ENCODE results near the gene MICAL3.

MICAL3 gene

DNA sequence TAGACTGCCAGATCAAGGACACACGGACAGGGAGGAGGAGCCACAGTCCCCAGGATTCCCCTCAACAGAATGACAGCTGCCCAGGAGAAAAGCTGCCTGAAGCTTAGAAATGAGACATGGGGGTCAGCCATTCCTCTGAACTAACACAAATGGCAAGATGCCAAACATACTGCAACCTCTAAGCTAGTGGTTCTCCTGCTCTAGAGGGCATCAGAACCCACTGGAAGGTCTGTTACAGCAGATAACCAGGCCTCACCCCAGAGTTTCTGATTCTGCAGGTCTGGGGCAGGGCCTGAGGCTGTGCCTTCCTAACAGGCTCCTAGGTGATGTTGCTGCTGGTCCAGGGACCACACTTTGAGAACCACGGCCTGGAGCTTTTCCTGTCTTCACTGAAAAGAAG is 221.5 kb downstream of the MICAL3 start:
- no peaks in the 10 kb centered on the region for H3K36me3 ChIP-seq (ENCODE audit: control insufficient read depth, insufficient read depth, low read length)

DNA sequence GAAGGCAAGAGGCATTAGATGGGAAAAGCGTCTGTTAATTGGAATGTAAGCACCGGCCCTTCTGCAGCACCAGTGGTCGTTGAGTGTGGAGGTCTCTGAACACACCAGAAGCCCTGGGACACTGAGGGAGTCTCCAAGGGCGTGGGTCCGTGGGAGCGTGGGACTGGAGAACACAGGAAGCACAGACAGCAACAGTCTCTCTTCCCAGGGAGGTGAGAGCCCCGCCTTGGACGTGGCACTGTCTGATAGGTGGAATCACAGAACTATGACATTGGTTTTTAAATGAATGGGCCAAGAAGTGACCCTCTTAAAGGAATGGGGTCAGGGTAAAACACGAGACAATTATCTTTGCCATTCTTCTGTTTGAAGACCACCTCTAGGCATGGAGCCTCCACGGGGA is 221.9 kb downstream of the MICAL3 start:
- Histone ChIP-seq H3K36me3 (ENCODE audit: control insufficient read depth, insufficient read depth, low read length) (no peaks in the 10 kb centered on the region), H3K9ac (ENCODE audit: low read depth, low read length) (no peak overlapping the region), H3K27me3 (ENCODE audit: control insufficient read depth, insufficient read depth, low read length) (no peaks in the 10 kb centered on the region), H3K4me1 (ENCODE audit: control insufficient read depth, insufficient read depth, low read length) (no peaks in the 10 kb centered on the region), H3K4me3 (ENCODE audit: low read depth, low read length) (no peak overlapping the region), H3K9me3 (ENCODE audit: control insufficient read depth, insufficient read depth, low read length) (no peaks in the 10 kb centered on the region)

More for the DNA sequence above, 221.5 kb downstream of the MICAL3 start:
- Histone ChIP-seq H3K27me3 (ENCODE audit: control insufficient read depth, insufficient read depth, low read length) (no peaks in the 10 kb centered on the region), H3K4me3 (ENCODE audit: low read depth, low read length) (no peak overlapping the region), H3K4me1 (ENCODE audit: control insufficient read depth, insufficient read depth, low read length) (no peaks in the 10 kb centered on the region), H3K9ac (ENCODE audit: low read depth, low read length) (no peak overlapping the region), H3K9me3 (ENCODE audit: control insufficient read depth, insufficient read depth, low read length) (no peaks in the 10 kb centered on the region)

DNA sequence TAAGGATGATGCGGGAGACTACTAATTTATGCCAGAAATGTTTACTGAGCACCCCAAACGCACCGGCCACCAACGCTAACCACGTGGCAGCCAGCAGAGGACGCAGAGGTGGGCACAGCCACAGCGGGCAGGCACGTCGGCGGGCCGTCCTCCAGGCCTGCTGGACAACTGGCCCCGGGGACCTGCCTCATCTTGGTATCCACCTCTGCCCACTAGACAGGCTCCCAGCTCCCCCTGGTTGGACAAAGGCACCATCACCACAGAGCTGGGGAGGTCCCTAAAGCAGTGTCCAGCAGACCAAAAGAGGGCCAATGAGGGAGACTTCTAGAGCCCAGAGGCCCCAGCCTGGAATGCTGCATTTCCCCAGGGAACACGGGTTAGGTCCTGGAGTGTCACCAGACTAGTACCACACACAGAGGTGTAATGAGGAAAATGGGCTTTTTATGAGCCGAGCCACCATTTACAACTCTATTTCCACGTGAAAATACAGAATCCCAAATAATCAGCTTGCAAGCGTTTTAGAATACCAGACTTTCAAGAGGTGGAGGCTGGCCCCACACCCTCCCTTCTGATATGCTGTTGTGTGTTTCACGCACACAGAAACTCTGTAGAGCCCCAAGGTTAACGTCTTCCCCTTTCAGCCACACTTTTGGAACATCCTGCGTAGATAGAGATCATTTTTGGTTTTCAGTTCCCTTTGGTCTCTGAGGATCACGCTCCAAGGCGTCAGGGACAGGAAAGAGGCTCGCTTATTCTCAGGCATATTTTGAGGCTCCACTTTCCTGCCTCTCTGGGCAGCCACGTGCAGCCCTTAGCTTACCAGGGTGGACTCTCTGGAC is 226.4 kb downstream of the MICAL3 start:
- Histone ChIP-seq H3K4me3 (ENCODE audit: low read depth, low read length) (no peak overlapping the region), H3K9me3 (ENCODE audit: control insufficient read depth, insufficient read depth, low read length) (no peaks in the 10 kb centered on the region), H3K27me3 (ENCODE audit: control insufficient read depth, insufficient read depth, low read length) (no peaks in the 10 kb centered on the region), H3K36me3 (ENCODE audit: control insufficient read depth, insufficient read depth, low read length) (peaks cover 3% of the 10 kb centered on the region), H3K4me1 (ENCODE audit: control insufficient read depth, insufficient read depth, low read length) (no peaks in the 10 kb centered on the region), H3K9ac (ENCODE audit: low read depth, low read length) (no peak overlapping the region)

DNA sequence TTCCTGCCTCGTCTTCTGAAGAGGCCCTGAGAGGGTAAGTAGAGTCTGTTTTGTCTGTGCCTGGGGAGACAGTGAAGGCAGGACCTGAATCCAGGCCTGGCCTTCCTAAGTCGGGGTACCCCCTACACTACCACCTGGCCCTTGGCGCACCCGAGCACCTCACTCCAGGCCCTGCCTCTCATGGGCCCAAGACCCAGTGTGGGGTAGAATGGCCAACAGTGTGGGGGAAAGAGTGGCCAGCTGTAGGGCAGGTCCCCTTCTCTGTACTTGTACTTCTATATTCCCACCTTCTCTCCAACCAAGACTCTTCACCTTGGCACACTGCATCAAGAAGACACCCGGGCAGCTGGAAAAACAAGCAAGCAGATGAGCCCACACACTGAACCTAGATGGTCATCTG is 227.7 kb downstream of the MICAL3 start:
- Histone ChIP-seq H3K36me3 (ENCODE audit: control insufficient read depth, insufficient read depth, low read length) (peaks cover 3% of the 10 kb centered on the region), H3K9me3 (ENCODE audit: control insufficient read depth, insufficient read depth, low read length) (no peaks in the 10 kb centered on the region), H3K9ac (ENCODE audit: low read depth, low read length) (no peak overlapping the region), H3K4me3 (ENCODE audit: low read depth, low read length) (no peak overlapping the region), H3K27me3 (ENCODE audit: control insufficient read depth, insufficient read depth, low read length) (no peaks in the 10 kb centered on the region), H3K4me1 (ENCODE audit: control insufficient read depth, insufficient read depth, low read length) (peaks cover 2% of the 10 kb centered on the region)

DNA sequence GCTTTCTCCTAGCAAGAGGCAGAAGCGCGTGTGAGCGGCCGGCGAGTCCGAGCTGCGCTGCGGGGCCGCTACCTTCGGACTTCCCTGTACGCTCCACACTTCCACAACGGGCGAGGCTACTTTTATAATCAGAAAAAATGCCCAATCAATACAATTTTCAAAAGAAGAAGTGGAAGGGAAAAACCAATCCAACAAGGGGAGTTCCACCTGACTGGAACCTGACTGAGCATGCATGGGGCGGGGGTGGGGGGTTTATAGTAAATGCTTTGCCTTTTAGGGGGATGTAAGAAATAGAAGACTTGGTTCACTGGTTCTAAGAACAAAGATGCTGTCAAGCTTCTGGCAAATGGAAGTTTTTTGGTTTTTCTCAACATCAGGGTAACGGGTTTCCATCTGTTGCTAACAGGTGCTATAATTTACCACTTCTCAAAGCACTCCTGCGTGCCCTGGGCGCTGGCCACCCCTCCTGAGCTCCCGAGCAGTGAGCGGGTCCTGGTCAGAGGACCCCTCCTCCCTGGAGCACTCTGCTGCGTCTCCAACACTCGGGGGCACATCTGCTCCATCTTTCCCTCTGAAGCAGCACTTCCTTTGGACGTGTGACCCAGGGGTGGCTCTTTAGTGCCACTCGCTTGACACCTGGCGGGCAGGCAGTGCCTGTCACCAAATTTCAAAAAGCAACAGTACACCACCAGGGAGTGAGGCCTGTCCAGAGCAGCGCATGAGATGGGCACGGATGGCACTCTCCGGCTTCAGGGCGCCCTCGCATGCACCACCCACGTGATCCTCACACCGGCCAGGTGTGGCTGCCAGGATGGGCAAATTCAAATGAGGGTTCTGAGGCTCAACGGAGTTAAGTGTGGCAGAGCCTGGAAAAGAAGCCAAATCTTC is 228.5 kb downstream of the MICAL3 start:
- H3K9me3 ChIP-seq (ENCODE audit: control insufficient read depth, insufficient read depth, low read length): no peaks in the 10 kb centered on the region
- no peaks in the 10 kb centered on the region for H3K27me3 ChIP-seq (ENCODE audit: control insufficient read depth, insufficient read depth, low read length)
- H3K9ac ChIP-seq (ENCODE audit: low read depth, low read length): no peak overlapping the region
- peaks cover 3% of the 10 kb centered on the region for H3K36me3 ChIP-seq (ENCODE audit: control insufficient read depth, insufficient read depth, low read length)
- H3K4me3 ChIP-seq (ENCODE audit: low read depth, low read length): no peak overlapping the region
- H3K4me1 ChIP-seq (ENCODE audit: control insufficient read depth, insufficient read depth, low read length): peaks cover 2% of the 10 kb centered on the region

DNA sequence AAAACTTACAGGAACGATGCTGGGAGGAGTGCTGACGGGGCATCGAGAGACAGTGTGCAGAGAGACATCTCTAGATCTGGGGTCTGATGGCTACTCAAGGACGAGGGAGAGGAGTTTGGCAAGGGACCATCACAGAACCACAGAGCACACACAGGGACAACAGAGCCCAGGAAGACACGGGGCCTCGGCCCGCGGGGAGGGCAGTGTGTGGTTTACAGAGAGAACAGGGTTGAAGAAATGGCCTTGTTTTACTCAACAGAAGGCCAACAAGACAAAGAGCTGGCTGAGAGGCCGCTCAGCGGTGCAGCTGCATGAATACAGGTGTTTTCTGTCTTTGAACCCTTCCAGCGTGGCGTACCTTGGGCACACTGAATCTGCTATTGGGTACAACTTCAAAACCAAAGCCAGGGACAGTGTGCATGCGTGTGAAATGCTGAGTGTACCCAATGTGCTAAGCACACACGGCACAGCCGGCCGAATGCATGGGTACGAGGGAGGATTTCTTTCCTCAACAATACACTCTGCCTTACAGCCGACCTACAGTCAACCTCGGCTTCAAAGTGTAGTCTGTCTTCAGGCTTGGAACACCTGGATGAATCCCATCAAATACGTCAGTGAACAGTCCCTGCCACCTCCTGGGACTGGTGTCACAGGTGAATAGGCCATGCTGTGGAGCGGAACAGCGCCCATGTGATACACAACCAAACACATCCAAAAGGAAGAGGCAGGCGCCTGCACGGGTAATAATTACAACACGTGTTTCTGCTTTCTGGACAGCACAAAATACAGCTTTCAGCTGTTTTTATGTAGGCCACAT is 229.4 kb downstream of the MICAL3 start:
- Histone ChIP-seq H3K9ac (ENCODE audit: low read depth, low read length) (no peak overlapping the region), H3K27me3 (ENCODE audit: control insufficient read depth, insufficient read depth, low read length) (no peaks in the 10 kb centered on the region), H3K4me1 (ENCODE audit: control insufficient read depth, insufficient read depth, low read length) (peaks cover 2% of the 10 kb centered on the region), H3K36me3 (ENCODE audit: control insufficient read depth, insufficient read depth, low read length) (peaks cover 11% of the 10 kb centered on the region), H3K4me3 (ENCODE audit: low read depth, low read length) (no peak overlapping the region), H3K9me3 (ENCODE audit: control insufficient read depth, insufficient read depth, low read length) (no peaks in the 10 kb centered on the region)

DNA sequence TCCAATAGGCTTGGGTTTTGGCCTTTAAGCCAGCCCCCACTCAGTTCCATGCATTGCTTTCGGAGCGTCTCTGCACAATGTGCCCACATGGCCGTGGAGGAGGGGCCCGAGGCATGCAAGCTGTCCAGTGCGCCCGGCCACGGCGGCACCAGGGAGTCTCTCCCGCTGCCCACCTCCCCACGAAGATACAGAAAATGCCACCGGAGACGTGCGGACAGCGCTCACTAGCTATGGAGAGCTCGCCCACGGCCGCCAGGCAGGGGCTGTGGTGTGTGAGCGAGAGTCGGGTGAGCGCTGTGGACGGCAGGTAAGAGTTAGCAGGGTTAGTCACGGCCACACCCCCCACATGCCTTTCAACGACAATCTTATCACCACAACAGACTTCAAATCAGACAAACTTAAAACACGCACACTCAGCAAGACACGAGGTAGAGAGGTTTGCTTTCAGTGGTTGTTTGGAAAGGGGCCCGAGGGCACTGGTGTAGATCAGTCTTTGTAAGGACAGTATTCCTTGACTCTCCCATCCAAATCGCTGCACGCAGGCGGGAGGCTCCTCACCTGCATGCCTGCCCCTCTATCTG is 231.4 kb downstream of the MICAL3 start:
- H3K9me3 ChIP-seq (ENCODE audit: control insufficient read depth, insufficient read depth, low read length): no peaks in the 10 kb centered on the region
- H3K36me3 ChIP-seq (ENCODE audit: control insufficient read depth, insufficient read depth, low read length): peaks cover 15% of the 10 kb centered on the region
- H3K4me1 ChIP-seq (ENCODE audit: control insufficient read depth, insufficient read depth, low read length): peaks cover 2% of the 10 kb centered on the region
- H3K27me3 ChIP-seq (ENCODE audit: control insufficient read depth, insufficient read depth, low read length): no peaks in the 10 kb centered on the region
- H3K9ac ChIP-seq (ENCODE audit: low read depth, low read length): no peak overlapping the region
- no peak overlapping the region for H3K4me3 ChIP-seq (ENCODE audit: low read depth, low read length)

DNA sequence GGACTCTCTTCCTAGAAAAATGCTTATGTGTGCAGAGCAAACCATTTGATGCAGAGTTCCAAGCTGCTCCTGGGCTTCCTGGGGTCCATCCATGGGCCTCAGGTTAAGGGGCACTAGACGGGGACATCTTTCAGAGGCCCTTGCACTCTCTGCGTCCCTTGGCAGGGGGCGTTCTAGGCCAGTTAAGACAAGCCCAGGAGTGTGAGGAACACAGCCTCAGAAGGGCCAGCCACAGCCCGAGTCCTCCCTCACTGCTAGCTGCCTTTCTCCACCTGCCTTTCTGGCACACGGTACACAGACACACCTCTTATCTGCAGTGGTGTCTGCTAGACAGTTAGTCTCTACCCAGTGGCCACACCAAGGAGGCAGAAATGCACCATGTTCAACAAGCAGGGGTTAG is 232.1 kb downstream of the MICAL3 start:
- H3K9me3 ChIP-seq (ENCODE audit: control insufficient read depth, insufficient read depth, low read length): no peaks in the 10 kb centered on the region
- H3K9ac ChIP-seq (ENCODE audit: low read depth, low read length): no peak overlapping the region
- H3K4me1 ChIP-seq (ENCODE audit: control insufficient read depth, insufficient read depth, low read length): peaks cover 2% of the 10 kb centered on the region
- no peak overlapping the region for H3K4me3 ChIP-seq (ENCODE audit: low read depth, low read length)
- no peaks in the 10 kb centered on the region for H3K27me3 ChIP-seq (ENCODE audit: control insufficient read depth, insufficient read depth, low read length)
- H3K36me3 ChIP-seq (ENCODE audit: control insufficient read depth, insufficient read depth, low read length): peaks cover 15% of the 10 kb centered on the region

DNA sequence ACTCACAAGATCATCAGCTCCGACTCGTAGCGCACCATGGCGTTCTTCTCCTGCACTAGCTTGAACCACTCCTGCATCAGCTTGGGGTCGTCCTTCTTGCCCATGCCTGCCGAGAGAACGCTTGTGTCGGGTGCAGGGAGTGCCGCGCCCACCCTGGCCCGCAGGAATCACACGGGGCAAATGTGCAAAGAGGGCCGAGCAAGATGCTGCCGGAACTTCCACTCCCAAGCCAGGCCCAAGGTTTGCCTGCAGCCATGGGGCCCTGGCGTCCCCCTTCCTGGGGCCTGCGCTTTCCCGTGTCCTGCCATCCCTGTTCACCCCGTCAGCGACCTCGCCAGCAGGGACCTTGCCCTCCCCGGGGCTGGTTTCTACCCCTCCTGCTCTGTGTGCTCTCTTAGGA is 233.2 kb downstream of the MICAL3 start:
- H3K36me3 ChIP-seq (ENCODE audit: control insufficient read depth, insufficient read depth, low read length): peaks cover 15% of the 10 kb centered on the region

DNA sequence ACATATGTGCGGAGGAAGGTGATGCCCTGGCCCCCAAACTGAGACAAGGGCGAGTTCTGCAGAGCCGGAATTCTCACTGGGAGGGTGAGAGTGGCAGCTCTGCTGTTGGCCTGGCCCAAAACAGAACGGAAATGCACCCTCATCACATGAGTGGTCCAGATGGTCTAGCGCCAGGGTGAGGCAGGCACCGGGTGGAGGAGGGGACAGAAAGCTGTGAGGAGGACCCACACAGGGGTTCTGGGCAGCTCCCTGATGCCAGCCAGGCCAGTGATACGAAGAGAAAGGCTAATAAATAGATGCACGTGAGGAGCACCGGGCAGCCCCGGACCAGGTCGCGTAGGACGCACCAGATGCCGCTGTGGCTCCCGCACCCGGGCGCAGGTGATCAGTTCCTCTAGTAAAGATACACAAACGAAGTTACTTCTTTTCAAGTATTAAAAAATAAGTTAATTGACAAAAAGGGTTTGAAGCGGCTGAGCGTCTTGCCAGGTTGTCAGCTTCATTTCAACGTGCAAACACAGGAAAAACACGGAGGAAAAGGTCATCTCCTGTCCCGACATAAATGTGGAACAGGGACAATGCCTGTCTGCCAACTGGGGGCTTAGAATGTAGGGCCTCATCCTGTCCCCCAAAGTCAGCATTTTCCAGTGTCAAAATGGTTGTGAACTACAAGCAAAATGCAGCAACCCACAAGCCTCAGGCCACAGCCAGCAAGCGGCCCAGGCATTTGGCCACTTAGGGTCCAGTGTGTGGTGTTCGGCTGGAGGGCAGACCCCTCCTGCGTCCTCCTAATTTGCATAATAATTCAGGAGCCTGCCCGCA is 234.8 kb downstream of the MICAL3 start:
- Histone ChIP-seq H3K36me3 (ENCODE audit: control insufficient read depth, insufficient read depth, low read length) (peaks cover 15% of the 10 kb centered on the region), H3K4me3 (ENCODE audit: low read depth, low read length) (no peak overlapping the region), H3K9ac (ENCODE audit: low read depth, low read length) (no peak overlapping the region), H3K27me3 (ENCODE audit: control insufficient read depth, insufficient read depth, low read length) (no peaks in the 10 kb centered on the region), H3K9me3 (ENCODE audit: control insufficient read depth, insufficient read depth, low read length) (no peaks in the 10 kb centered on the region), H3K4me1 (ENCODE audit: control insufficient read depth, insufficient read depth, low read length) (peaks cover 2% of the 10 kb centered on the region)

More for the DNA sequence above, 233.2 kb downstream of the MICAL3 start:
- no peak overlapping the region for H3K9ac ChIP-seq (ENCODE audit: low read depth, low read length)
- peaks cover 2% of the 10 kb centered on the region for H3K4me1 ChIP-seq (ENCODE audit: control insufficient read depth, insufficient read depth, low read length)
- no peaks in the 10 kb centered on the region for H3K9me3 ChIP-seq (ENCODE audit: control insufficient read depth, insufficient read depth, low read length)
- no peaks in the 10 kb centered on the region for H3K27me3 ChIP-seq (ENCODE audit: control insufficient read depth, insufficient read depth, low read length)
- no peak overlapping the region for H3K4me3 ChIP-seq (ENCODE audit: low read depth, low read length)

Measured in iPS-15b (cell line).